ENCODE results near the gene HSPA12A. TPM values are rescaled to one million over a fixed set of nuclear protein-coding genes. Genes with fewer than 3 reads are reported as not detected.

The HSPA12A gene
- total and polyA plus RNA-seq, 7 experiments from 2014 or later = 0.06 to 0.07 TPM; not detected in 5

DNA sequence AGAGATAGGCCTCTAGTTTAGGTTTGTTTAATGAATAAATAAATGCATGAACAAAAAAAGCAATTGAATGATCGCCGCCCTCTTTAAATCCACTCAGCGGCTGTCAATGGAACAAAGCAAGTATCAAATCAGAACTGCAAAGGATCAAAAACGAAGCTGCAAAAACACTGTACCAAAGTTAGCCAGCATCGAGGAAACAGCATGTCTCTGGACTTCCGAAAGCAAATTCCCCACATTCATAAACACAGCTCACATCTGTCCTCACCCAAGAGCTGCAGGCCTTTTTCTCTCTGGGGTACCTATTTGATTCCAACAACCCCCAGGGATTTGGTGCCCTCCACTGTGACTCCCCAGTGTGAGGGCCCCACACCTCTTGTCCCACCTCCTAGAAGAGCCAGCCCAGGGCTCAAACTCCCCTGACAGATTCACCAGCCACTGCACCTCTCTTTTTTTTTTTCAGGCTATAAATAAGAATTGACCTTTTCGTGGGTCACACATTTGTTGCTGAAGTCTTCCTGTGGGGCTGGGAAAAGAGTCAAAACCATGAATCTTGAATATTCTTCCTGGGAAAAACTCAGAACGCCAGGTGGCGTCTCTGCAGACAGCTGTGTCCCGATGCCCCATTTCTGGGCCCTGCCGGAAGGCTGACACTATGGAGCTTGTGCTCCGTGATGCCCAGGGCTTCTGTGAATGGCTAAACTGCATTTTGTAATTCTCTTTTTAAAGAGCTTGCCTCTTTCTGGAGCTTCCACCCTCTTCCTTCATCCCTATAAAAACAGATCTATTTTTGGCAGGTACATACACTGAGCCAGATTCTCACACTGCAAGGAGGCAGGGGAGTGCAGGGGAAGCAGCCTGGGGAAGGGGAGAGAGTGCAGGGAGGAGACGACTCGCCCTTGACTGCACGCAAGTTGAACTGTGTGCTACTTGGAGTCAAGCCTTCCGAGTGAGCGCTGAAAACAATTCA lies 51.7 kb downstream of the HSPA12A start:
- H3K4me3 Mint-ChIP-seq = no peak overlapping the region
- CTCF ChIA-PET = no interaction called here
- H3K27ac ChIP-seq (ENCODE audit: low read depth, low read length) = no peak overlapping the region
- POLR2A ChIA-PET = no interaction called here
- H3K27ac Mint-ChIP-seq = no peak overlapping the region
- H3K4me3 ChIP-seq (ENCODE audit: low read length) = no peak overlapping the region
- no peaks in the 10 kb centered on the region for H3K36me3 Mint-ChIP-seq
- no peak for DNase-seq
- intact Hi-C loops (cut with micrococcal nuclease) = no loop called here
- no peaks in the 10 kb centered on the region for H3K36me3 ChIP-seq (ENCODE audit: control insufficient read depth in 2 of 3, insufficient read depth in 3 of 3, low read length in 3 of 3)
- ATAC-seq = no peak
- peaks cover 4 to 66% (median 38%) of the 10 kb centered on the region in 5 donors for H3K27me3 Mint-ChIP-seq
- H3K9me3 ChIP-seq (ENCODE audit: control insufficient read depth in 2 of 3, low read length in 3 of 3) = no peaks in the 10 kb centered on the region
- peaks cover 0 to 2% (median 0%) of the 10 kb centered on the region in 7 donors for H3K4me1 Mint-ChIP-seq
- peaks cover 0 to 3% of the 10 kb centered on the region in 2 donors for H3K27me3 ChIP-seq (ENCODE audit: control insufficient read depth in 2 of 2, insufficient read depth in 2 of 2, low read length in 2 of 2)
- no peaks in the 10 kb centered on the region for H3K4me1 ChIP-seq (ENCODE audit: control insufficient read depth in 2 of 2, insufficient read depth in 2 of 2, low read length in 2 of 2)
- H3K9me3 Mint-ChIP-seq = peaks cover 0 to 1% (median 0%) of the 10 kb centered on the region in 11 donors

DNA sequence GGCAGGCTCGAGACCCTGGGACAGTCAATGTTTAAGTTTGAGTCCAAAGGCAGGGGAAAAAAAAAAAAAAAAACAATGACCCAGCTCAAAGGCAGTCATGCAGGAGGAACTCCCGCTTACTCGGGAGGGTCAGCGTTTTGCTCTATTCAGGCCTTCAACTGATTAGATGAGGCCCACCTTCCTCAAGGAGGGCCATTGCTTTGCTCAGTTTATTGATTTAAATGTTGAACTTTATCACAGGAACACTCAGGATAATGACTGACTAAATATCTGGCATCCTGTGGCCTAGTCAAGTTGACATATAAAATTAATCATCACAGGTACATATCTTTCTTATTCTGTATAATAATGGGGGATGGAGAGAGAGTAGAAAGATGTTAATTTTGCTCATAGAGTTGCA lies 52.6 kb downstream of the HSPA12A start:
- Histone ChIP-seq H3K27ac (ENCODE audit: low read depth, low read length) (no peak overlapping the region), H3K9me3 (ENCODE audit: control insufficient read depth in 2 of 3, low read length in 3 of 3) (no peaks in the 10 kb centered on the region), H3K27me3 (ENCODE audit: control insufficient read depth in 2 of 2, insufficient read depth in 2 of 2, low read length in 2 of 2) (peaks cover 0 to 3% of the 10 kb centered on the region in 2 donors), H3K4me3 (ENCODE audit: low read length) (no peak overlapping the region), H3K4me1 (ENCODE audit: control insufficient read depth in 2 of 2, insufficient read depth in 2 of 2, low read length in 2 of 2) (no peaks in the 10 kb centered on the region), H3K36me3 (ENCODE audit: control insufficient read depth in 2 of 3, insufficient read depth in 3 of 3, low read length in 3 of 3) (no peaks in the 10 kb centered on the region)
- ATAC-seq (no peak), DNase-seq (no peak)
- CTCF ChIA-PET = no interaction called here
- peaks cover 0 to 2% (median 0%) of the 10 kb centered on the region in 7 donors for H3K4me1 Mint-ChIP-seq
- peaks cover 0 to 1% (median 0%) of the 10 kb centered on the region in 11 donors for H3K9me3 Mint-ChIP-seq
- no peak overlapping the region for H3K4me3 Mint-ChIP-seq
- peaks cover 4 to 59% (median 33%) of the 10 kb centered on the region in 5 donors for H3K27me3 Mint-ChIP-seq
- H3K36me3 Mint-ChIP-seq = peaks cover 0 to 3% (median 0%) of the 10 kb centered on the region in 5 donors
- no peak overlapping the region for H3K27ac Mint-ChIP-seq
- POLR2A ChIA-PET = no interaction called here
- intact Hi-C loops (cut with micrococcal nuclease) = no loop called here

DNA sequence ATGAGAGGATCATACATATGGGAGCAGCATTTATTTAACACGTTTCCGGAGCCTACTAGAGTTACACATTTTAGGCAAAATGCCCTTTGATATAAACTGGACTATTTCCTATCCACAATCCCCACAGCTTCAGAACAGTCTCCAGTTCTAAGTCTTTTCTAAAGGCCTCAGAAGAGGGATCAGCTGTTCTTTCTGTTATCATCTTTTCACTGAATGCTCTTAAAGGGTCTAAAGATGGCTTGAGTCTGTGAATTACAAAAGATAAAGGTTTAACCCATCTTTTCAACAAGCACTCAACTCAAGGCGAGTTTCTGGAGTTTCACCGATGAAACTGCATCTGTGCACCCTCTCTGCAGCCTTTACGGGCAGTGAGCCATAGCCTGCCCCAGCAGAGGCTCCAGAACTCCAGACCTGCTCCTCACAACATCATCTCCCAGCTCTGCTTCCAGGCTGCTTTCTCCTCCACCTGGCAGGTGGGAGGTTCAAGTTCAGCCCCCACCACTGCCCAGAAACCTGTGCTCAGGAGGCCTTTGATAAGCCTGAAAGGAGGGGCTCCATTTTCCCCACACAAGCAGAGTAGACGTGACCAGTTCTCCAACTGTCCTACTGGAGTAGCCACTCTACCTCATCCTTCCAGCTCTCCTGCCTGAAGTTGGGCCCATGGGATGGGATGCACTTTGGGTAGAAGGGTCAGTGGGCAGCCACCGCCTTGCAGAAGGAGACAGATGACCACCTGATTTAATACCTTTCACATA lies 53.4 kb downstream of the HSPA12A start:
- Histone ChIP-seq H3K9me3 (ENCODE audit: control insufficient read depth in 2 of 3, low read length in 3 of 3) (no peaks in the 10 kb centered on the region), H3K4me1 (ENCODE audit: control insufficient read depth in 2 of 2, insufficient read depth in 2 of 2, low read length in 2 of 2) (no peaks in the 10 kb centered on the region), H3K27me3 (ENCODE audit: control insufficient read depth in 2 of 2, insufficient read depth in 2 of 2, low read length in 2 of 2) (peaks cover 0 to 3% of the 10 kb centered on the region in 2 donors), H3K4me3 (ENCODE audit: low read length) (no peak overlapping the region), H3K36me3 (ENCODE audit: control insufficient read depth in 2 of 3, insufficient read depth in 3 of 3, low read length in 3 of 3) (no peaks in the 10 kb centered on the region), H3K27ac (ENCODE audit: low read depth, low read length) (no peak overlapping the region)
- Mint-ChIP-seq H3K9me3 (peaks cover 0 to 1% (median 0%) of the 10 kb centered on the region in 11 donors), H3K36me3 (peaks cover 0 to 3% (median 0%) of the 10 kb centered on the region in 5 donors), H3K27me3 (peaks cover 4 to 52% (median 33%) of the 10 kb centered on the region in 5 donors), H3K27ac (no peak overlapping the region), H3K4me3 (no peak overlapping the region), H3K4me1 (peaks cover 0 to 2% (median 0%) of the 10 kb centered on the region in 7 donors)
- no peak for DNase-seq
- no peak for ATAC-seq
- POLR2A ChIA-PET = no interaction called here
- intact Hi-C loops (cut with micrococcal nuclease) = no loop called here
- CTCF ChIA-PET = interaction anchor here (0.6 kb wide), 1 partner anchor 99 kb away, joined by 3 read pairs; no protein-coding TSS in a partner anchor

DNA sequence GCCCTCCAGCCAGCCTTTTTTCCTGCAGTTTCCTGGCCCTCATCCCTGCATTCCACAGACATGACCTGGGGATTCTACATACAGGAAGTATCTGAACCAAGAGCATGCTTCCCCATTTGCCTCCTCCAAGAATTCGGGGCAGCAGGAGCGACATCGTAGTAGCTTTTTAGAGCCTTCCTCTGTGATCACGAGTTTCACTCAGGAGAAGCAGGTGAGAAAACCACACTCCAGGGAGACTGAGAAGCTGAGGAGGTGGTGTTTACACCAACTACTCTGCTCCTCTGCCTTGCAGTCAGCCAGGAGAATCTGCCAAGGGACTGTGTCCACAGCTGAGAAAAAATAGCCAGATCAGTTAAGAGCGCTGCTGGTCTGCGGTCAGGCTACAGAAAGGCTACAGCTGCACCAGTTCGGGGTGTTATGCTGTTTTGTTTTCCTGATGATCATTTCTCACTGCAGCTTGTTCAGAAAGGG lies 54.1 kb downstream of the HSPA12A start:
- ChIA-PET CTCF (interaction anchor here (0.6 kb wide), 1 partner anchor 99 kb away, joined by 3 read pairs; no protein-coding TSS in a partner anchor), POLR2A (no interaction called here)
- DNase-seq = no peak
- Histone ChIP-seq H3K27me3 (ENCODE audit: control insufficient read depth in 2 of 2, insufficient read depth in 2 of 2, low read length in 2 of 2) (peaks cover 0 to 3% of the 10 kb centered on the region in 2 donors), H3K36me3 (ENCODE audit: control insufficient read depth in 2 of 3, insufficient read depth in 3 of 3, low read length in 3 of 3) (no peaks in the 10 kb centered on the region), H3K4me3 (ENCODE audit: low read length) (no peak overlapping the region), H3K4me1 (ENCODE audit: control insufficient read depth in 2 of 2, insufficient read depth in 2 of 2, low read length in 2 of 2) (no peaks in the 10 kb centered on the region), H3K9me3 (ENCODE audit: control insufficient read depth in 2 of 3, low read length in 3 of 3) (no peaks in the 10 kb centered on the region), H3K27ac (ENCODE audit: low read depth, low read length) (no peak overlapping the region)
- no peak for ATAC-seq
- Mint-ChIP-seq H3K36me3 (peaks cover 0 to 3% (median 0%) of the 10 kb centered on the region in 5 donors), H3K27ac (no peak overlapping the region), H3K9me3 (peaks cover 0 to 1% (median 0%) of the 10 kb centered on the region in 11 donors), H3K27me3 (peaks cover 4 to 51% (median 36%) of the 10 kb centered on the region in 5 donors), H3K4me1 (no peaks in the 10 kb centered on the region), H3K4me3 (no peak overlapping the region)
- intact Hi-C loops (cut with micrococcal nuclease) = no loop called here

DNA sequence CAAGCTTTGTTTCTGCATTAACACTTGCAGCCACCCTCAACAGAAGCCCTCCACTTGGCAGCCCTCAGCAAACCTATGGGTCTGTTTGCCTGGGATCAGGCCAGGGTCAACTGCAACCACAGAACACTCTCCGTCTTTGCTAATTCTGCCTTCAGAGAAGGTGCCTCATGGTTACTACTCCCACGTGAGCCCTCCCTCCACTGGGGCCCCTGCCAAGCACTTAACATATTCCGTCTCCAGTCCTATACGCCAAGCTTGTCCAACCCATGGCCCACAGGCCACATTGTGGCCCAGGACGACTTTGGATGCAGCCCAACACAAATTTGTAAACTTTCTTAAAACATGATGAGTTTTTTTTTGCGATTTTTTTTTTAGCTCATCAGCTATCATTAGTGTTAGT lies 54.7 kb downstream of the HSPA12A start:
- Histone ChIP-seq H3K4me3 (ENCODE audit: low read length) (no peak overlapping the region), H3K27ac (ENCODE audit: low read depth, low read length) (no peak overlapping the region), H3K9me3 (ENCODE audit: control insufficient read depth in 2 of 3, low read length in 3 of 3) (no peaks in the 10 kb centered on the region), H3K27me3 (ENCODE audit: control insufficient read depth in 2 of 2, insufficient read depth in 2 of 2, low read length in 2 of 2) (peaks cover 0 to 3% of the 10 kb centered on the region in 2 donors), H3K36me3 (ENCODE audit: control insufficient read depth in 2 of 3, insufficient read depth in 3 of 3, low read length in 3 of 3) (no peaks in the 10 kb centered on the region), H3K4me1 (ENCODE audit: control insufficient read depth in 2 of 2, insufficient read depth in 2 of 2, low read length in 2 of 2) (no peaks in the 10 kb centered on the region)
- Mint-ChIP-seq H3K36me3 (peaks cover 0 to 3% (median 0%) of the 10 kb centered on the region in 5 donors), H3K4me3 (no peak overlapping the region), H3K4me1 (peaks cover 0 to 3% (median 0%) of the 10 kb centered on the region in 7 donors), H3K27ac (no peak overlapping the region), H3K27me3 (peaks cover 4 to 56% (median 39%) of the 10 kb centered on the region in 5 donors), H3K9me3 (peaks cover 0 to 1% (median 0%) of the 10 kb centered on the region in 11 donors)
- intact Hi-C loops (cut with micrococcal nuclease) = no loop called here
- POLR2A ChIA-PET = no interaction called here
- DNase-seq (no peak), ATAC-seq (no peak)
- CTCF ChIA-PET = no interaction called here

DNA sequence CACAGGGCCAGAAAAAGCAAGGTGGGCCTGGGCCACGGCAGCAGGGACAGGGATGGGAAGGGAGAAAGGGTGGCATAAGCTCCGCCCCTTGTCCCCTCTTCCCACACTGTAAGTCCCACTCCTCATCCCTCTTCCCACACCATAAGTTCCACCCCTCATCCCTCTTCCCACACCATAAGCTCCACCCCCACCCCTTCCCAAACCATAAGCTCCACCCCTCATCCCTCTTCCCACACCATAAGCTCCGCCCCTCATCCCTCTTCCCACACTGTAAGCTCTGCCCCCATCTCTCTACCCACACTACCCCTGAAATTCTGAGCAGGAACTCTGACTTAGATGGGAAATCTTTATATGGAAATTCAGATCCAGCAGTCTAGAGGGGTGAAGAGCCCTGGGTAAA lies 55.7 kb downstream of the HSPA12A start:
- no peak overlapping the region for H3K27ac Mint-ChIP-seq
- Histone ChIP-seq H3K27me3 (ENCODE audit: control insufficient read depth in 2 of 2, insufficient read depth in 2 of 2, low read length in 2 of 2) (peaks cover 0 to 3% of the 10 kb centered on the region in 2 donors), H3K9me3 (ENCODE audit: control insufficient read depth in 2 of 3, low read length in 3 of 3) (no peaks in the 10 kb centered on the region), H3K4me3 (ENCODE audit: low read length) (no peak overlapping the region), H3K4me1 (ENCODE audit: control insufficient read depth in 2 of 2, insufficient read depth in 2 of 2, low read length in 2 of 2) (no peaks in the 10 kb centered on the region), H3K36me3 (ENCODE audit: control insufficient read depth in 2 of 3, insufficient read depth in 3 of 3, low read length in 3 of 3) (no peaks in the 10 kb centered on the region), H3K27ac (ENCODE audit: low read depth, low read length) (no peak overlapping the region)
- H3K36me3 Mint-ChIP-seq = peaks cover 0 to 3% (median 0%) of the 10 kb centered on the region in 5 donors
- no peak for DNase-seq
- peaks cover 0 to 5% (median 0%) of the 10 kb centered on the region in 7 donors for H3K4me1 Mint-ChIP-seq
- CTCF ChIA-PET = interaction anchor here (0.6 to 1.6 kb wide), 2 partner anchors 102 to 109 kb away, joined by 3 read pairs; no protein-coding TSS in a partner anchor
- intact Hi-C loops (cut with micrococcal nuclease) = no loop called here
- H3K4me3 Mint-ChIP-seq = no peak overlapping the region
- peaks cover 0 to 1% (median 0%) of the 10 kb centered on the region in 11 donors for H3K9me3 Mint-ChIP-seq
- no peak for ATAC-seq
- H3K27me3 Mint-ChIP-seq = peaks cover 4 to 51% (median 42%) of the 10 kb centered on the region in 5 donors
- POLR2A ChIA-PET = no interaction called here

All from naive thymus-derived CD4-positive, alpha-beta T cell (primary cell).